Keratinocyte (primary cell): Measurements from ENCODE around the gene DUSP8. TPM values are rescaled to one million over a fixed set of nuclear protein-coding genes. Genes with fewer than 3 reads are reported as not detected.

Experiments
- DNase-seq: peaks from one replicate; pipeline ENCODE4 v3.0.0-alpha.2; 2011; ENCODE audit warnings: low read depth, missing footprints, low spot score
- FAIRE-seq: peaks from 2 replicates; lab custom pipeline; 2011; peaks lifted over from hg19 to GRCh38; lab: Jason Lieb, UNC
- H2AFZ ChIP-seq: 2 replicates; pipeline ENCODE4 v1.6.0; 2012; ENCODE audit warnings: low read length, control low read depth, inconsistent platforms; ENCODE audit not compliant: control insufficient read depth
- H3K27ac ChIP-seq: 2 replicates; pipeline ENCODE4 v1.5.1; 2011; ENCODE audit warnings: low read length; ENCODE audit not compliant: control insufficient read depth, insufficient read depth
- H3K27me3 ChIP-seq: 3 replicates; pipeline ENCODE4 v1.6.0; 2011; ENCODE audit warnings: low read length; ENCODE audit not compliant: control insufficient read depth, insufficient read depth; ENCODE audit errors: extremely low read depth
- H3K36me3 ChIP-seq, 2 experiments: 2 replicates in 1 of 2; 3 replicates in 1 of 2; pipeline ENCODE4 v1.5.1; 2011; ENCODE audit warnings: low read length in 2 of 2, mild to moderate bottlenecking in 1 of 2; ENCODE audit not compliant: control insufficient read depth in 2 of 2, insufficient read depth in 2 of 2; ENCODE audit errors: extremely low read depth in 1 of 2
- H3K4me1 ChIP-seq: 3 replicates; pipeline ENCODE4 v1.5.1; 2011; ENCODE audit warnings: low read length; ENCODE audit not compliant: control insufficient read depth, insufficient read depth; ENCODE audit errors: extremely low read depth
- H3K4me2 ChIP-seq: 3 replicates; pipeline ENCODE4 v1.6.0; 2011; ENCODE audit warnings: low read depth, low read length; ENCODE audit not compliant: control insufficient read depth, insufficient read depth; ENCODE audit errors: extremely low read depth
- H3K4me3 ChIP-seq, 3 experiments: fragments of 200-600 bp in 1 of 3; sonication (generic) in 1 of 3; 2 replicates in 2 of 3; 3 replicates in 1 of 3; pipeline ENCODE4 v1.5.1; 2011 to 2016; ENCODE audit warnings: low read length in 3 of 3, mild to moderate bottlenecking in 3 of 3, control low read depth in 2 of 3, inconsistent platforms in 1 of 3, low read depth in 1 of 3, mixed read lengths in 1 of 3, mixed run types in 1 of 3, moderate library complexity in 1 of 3; ENCODE audit not compliant: control insufficient read depth in 2 of 3, insufficient read depth in 2 of 3; ENCODE audit errors: extremely low read depth in 1 of 3
- H3K79me2 ChIP-seq: 2 replicates; pipeline ENCODE4 v1.6.0; 2012; ENCODE audit warnings: low read length; ENCODE audit not compliant: control insufficient read depth, insufficient read depth
- H3K9ac ChIP-seq: 3 replicates; pipeline ENCODE4 v1.6.0; 2011; ENCODE audit warnings: low read length; ENCODE audit not compliant: control insufficient read depth, insufficient read depth; ENCODE audit errors: extremely low read depth
- H3K9me1 ChIP-seq: 3 replicates; pipeline ENCODE4 v1.6.0; 2011; ENCODE audit warnings: low read length; ENCODE audit not compliant: control insufficient read depth, insufficient read depth; ENCODE audit errors: extremely low read depth
- H3K9me3 ChIP-seq: 2 replicates; pipeline ENCODE4 v1.5.1; 2012; ENCODE audit warnings: low read depth, low read length; ENCODE audit not compliant: control insufficient read depth
- H4K20me1 ChIP-seq: 3 replicates; pipeline ENCODE4 v1.6.0; 2011; ENCODE audit warnings: low read length; ENCODE audit not compliant: control insufficient read depth, insufficient read depth; ENCODE audit errors: extremely low read depth
- EZH2 ChIP-seq: IDR thresholded peaks from one replicate; pipeline ENCODE4 v1.6.1; 2012; ENCODE audit warnings: inconsistent platforms, mild to moderate bottlenecking, low read length, moderate library complexity
- dilution Hi-C: fragments of 300-500 bp; cut with MboI; formaldehyde crosslinking; loops from one replicate; pipeline ENCODE4 v1.7.0; 2020; ENCODE audit warnings: low sequenced_read_pairs; ENCODE audit not compliant: extremely low pct_ligation_motif_present
- polyA plus RNA-seq, 5 experiments: library from polyadenylated mRNA; depleted of rRNA in 3 of 5; stranded (reverse) in 3 of 5; stranded (forward) in 1 of 5; unstranded in 1 of 5; fragments of >200 nt; gene quantifications; 1 replicate in 1 of 5; 2 replicates in 3 of 5; 3 replicates in 1 of 5; pipeline versions ENCODE4 v1.2.1 to v1.2.3, GENCODE V29; 2011 to 2012; ENCODE audit warnings: missing spikeins in 2 of 5, low read depth in 1 of 5, low replicate concordance in 1 of 5
- TF ChIP-seq, protein P1 (sequence below), 3 experiments: IDR thresholded peaks in 1 of 3; conservative IDR thresholded peaks in 1 of 3; optimal IDR thresholded peaks in 1 of 3; 2 replicates in 2 of 3; 3 replicates in 1 of 3; pipeline versions ENCODE3 to v1.5.1; 2011; ENCODE audit warnings: low read length in 3 of 3, mild to moderate bottlenecking in 3 of 3, moderate library complexity in 2 of 3, control low read depth in 1 of 3, inconsistent platforms in 1 of 3; ENCODE audit not compliant: insufficient read depth in 2 of 3; ENCODE audit errors: extremely low read depth in 1 of 3

Gene DUSP8
- polyA plus RNA-seq, 1 donor (not counting 4 experiments of a cell fraction or from before 2014, with no cell fraction given), result 0.58 TPM

DNA sequence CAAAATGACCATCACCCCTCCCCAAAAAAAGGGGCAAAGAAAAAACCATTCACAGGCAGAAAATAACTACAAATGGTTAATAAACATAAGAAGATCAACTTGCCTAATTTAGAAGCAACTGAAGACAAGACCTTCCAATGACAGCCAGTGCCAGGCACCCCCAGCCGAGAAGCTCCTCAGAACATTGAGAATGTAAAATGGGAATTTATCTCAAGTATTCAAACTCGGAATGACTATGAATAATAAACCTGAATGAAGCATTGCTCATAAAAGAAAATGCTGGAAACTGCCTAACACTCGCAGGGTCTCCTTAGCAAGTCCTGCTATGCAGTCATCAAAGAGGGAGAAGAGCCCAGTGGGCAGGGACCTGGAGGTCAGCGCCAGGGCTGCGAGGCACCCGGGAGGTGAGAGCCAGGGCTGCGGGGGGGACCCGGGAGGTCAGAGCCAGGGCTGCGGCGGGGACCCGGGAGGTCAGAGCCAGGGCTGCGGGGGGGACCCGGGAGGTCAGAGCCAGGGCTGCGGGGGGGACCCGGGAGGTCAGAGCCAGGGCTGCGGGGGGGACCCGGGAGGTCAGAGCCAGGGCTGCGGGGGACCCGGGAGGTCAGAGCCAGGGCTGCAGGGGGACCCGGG is 62.3 kb downstream of the DUSP8 start:
- dilution Hi-C loops, result no loop called here
- Histone ChIP-seq H3K4me3 (no peak overlapping the region), H3K9me1 (no peaks in the 10 kb centered on the region), H4K20me1 (peaks cover 41% of the 10 kb centered on the region), H3K9ac (no peak overlapping the region), H3K4me1 (no peaks in the 10 kb centered on the region), H2AFZ (no peak overlapping the region), H3K27ac (no peak overlapping the region), H3K27me3 (no peaks in the 10 kb centered on the region), H3K36me3 (peaks cover 0 to 4% of the 10 kb centered on the region in 2 experiments), H3K9me3 (no peaks in the 10 kb centered on the region), H3K79me2 (peaks cover 66% of the 10 kb centered on the region), H3K4me2 (no peak overlapping the region)
- DNase-seq (no peak), FAIRE-seq (no peak)
- TF ChIP-seq EZH2, result no peak
- TF ChIP-seq, protein P1, sequence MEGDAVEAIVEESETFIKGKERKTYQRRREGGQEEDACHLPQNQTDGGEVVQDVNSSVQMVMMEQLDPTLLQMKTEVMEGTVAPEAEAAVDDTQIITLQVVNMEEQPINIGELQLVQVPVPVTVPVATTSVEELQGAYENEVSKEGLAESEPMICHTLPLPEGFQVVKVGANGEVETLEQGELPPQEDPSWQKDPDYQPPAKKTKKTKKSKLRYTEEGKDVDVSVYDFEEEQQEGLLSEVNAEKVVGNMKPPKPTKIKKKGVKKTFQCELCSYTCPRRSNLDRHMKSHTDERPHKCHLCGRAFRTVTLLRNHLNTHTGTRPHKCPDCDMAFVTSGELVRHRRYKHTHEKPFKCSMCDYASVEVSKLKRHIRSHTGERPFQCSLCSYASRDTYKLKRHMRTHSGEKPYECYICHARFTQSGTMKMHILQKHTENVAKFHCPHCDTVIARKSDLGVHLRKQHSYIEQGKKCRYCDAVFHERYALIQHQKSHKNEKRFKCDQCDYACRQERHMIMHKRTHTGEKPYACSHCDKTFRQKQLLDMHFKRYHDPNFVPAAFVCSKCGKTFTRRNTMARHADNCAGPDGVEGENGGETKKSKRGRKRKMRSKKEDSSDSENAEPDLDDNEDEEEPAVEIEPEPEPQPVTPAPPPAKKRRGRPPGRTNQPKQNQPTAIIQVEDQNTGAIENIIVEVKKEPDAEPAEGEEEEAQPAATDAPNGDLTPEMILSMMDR (optimal IDR thresholded peaks at IDR 0.05 in 1 of 3, IDR thresholded peaks at IDR 0.05 in 1 of 3, conservative IDR thresholded peaks at IDR 0.05 in 1 of 3; ENCODE audit: extremely low read depth in 1 of 3, insufficient read depth in 2 of 3, low read length in 3 of 3), result no peak

DNA sequence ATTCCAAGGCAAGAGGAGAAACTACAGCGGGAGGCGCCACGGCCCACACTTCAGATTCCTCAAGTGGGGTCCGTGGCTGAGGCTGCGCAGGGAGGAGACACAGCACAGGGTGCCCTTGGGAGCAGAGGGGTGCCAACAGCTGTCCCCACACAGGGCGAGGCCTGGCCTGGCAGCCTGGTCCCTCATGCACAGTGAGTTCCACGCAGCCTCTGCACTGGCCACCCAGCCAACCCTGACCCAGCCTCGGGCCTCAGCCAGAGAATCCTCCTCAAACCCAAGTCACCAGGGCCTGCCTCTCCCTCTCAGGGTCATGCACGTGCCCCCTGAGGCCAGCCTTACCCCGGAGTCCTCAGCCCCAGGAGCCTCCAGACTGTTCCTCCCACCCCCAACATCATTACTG is 63.1 kb downstream of the DUSP8 start:
- DNase-seq (no peak), FAIRE-seq (no peak)
- Histone ChIP-seq H3K9me3 (no peaks in the 10 kb centered on the region), H2AFZ (no peak overlapping the region), H3K4me2 (no peak overlapping the region), H3K9me1 (no peaks in the 10 kb centered on the region), H3K4me3 (no peak overlapping the region), H4K20me1 (peaks cover 38% of the 10 kb centered on the region), H3K36me3 (peaks cover 0 to 4% of the 10 kb centered on the region in 2 experiments), H3K9ac (no peak overlapping the region), H3K79me2 (peaks cover 66% of the 10 kb centered on the region), H3K27me3 (no peaks in the 10 kb centered on the region), H3K27ac (no peak overlapping the region), H3K4me1 (no peaks in the 10 kb centered on the region)
- dilution Hi-C loops, result no loop called here
- TF ChIP-seq, protein P1 (optimal IDR thresholded peaks at IDR 0.05 in 1 of 3, IDR thresholded peaks at IDR 0.05 in 1 of 3, conservative IDR thresholded peaks at IDR 0.05 in 1 of 3; ENCODE audit: extremely low read depth in 1 of 3, insufficient read depth in 2 of 3, low read length in 3 of 3), result no peak
- TF ChIP-seq EZH2, result no peak
